ENCODE measurements around the gene ABO. TPM values are rescaled to one million over a fixed set of nuclear protein-coding genes. Genes with fewer than 3 reads are reported as not detected.

Gene ABO
- total RNA-seq, 1 experiment from 2014 or later: 0.15 TPM

- TF ChIP-seq E2F4 (CRISPR knock-in tag; IDR thresholded peaks at IDR 0.05; ENCODE audit: borderline replicate concordance, low read depth) (no peak), IRF1 (CRISPR knock-in tag; IDR thresholded peaks at IDR 0.05) (no peak), AFF4 (CRISPR knock-in tag; IDR thresholded peaks at IDR 0.05; ENCODE audit: borderline replicate concordance) (no peak), JAZF1 (CRISPR knock-in tag; IDR thresholded peaks at IDR 0.05) (no peak), SMAD4 (CRISPR knock-in tag; IDR thresholded peaks at IDR 0.05) (no peak), IRF2 (CRISPR knock-in tag; IDR thresholded peaks at IDR 0.05; ENCODE audit: borderline replicate concordance, low read depth) (no peak), CREM (CRISPR knock-in tag; IDR thresholded peaks at IDR 0.05) (no peak), TCF7 (CRISPR knock-in tag; IDR thresholded peaks at IDR 0.05; ENCODE audit: low read depth) (no peak), NFYB (CRISPR knock-in tag; conservative IDR thresholded peaks at IDR 0.05; ENCODE audit: low read depth) (no peak)
Measured at GRCh38 chr9:133323991-133324703, 49.1 kb upstream of the ABO start (continued).

- H3K9me3 Mint-ChIP-seq: peaks cover 30% of the 10 kb centered on the region
- POLR2A ChIA-PET: no interaction called here
- no peak for TF ChIP-seq ZBTB43 (CRISPR knock-in tag; IDR thresholded peaks at IDR 0.05)
- H3K4me3 Mint-ChIP-seq: no peak overlapping the region
- H3K27me3 Mint-ChIP-seq (ENCODE audit: low read depth): peaks cover 18% of the 10 kb centered on the region
- DNase-seq (ENCODE audit: low spot score): no peak
- no peak for ATAC-seq
- CTCF ChIA-PET: interaction anchor here (0.7 to 1.8 kb wide), 3 partner anchors 19 to 137 kb away, joined by 3 to 5 read pairs (median 4); no protein-coding TSS in a partner anchor
- H3K4me1 Mint-ChIP-seq: no peaks in the 10 kb centered on the region
- H3K36me3 Mint-ChIP-seq: peaks cover 12% of the 10 kb centered on the region; the same call in 1 of the 2 replicates
- no peak overlapping the region for H3K27ac Mint-ChIP-seq
Measured at GRCh38 chr9:133323211-133323610, 48.2 kb upstream of the ABO start.

- Mint-ChIP-seq H3K27me3 (ENCODE audit: low read depth) (peaks cover 18% of the 10 kb centered on the region), H3K9me3 (peaks cover 29% of the 10 kb centered on the region), H3K36me3 (peaks cover 12% of the 10 kb centered on the region; the same call in 1 of the 2 replicates), H3K4me3 (no peak overlapping the region), H3K27ac (no peak overlapping the region), H3K4me1 (no peaks in the 10 kb centered on the region)
- ChIA-PET CTCF (interaction anchor here (0.7 to 1.8 kb wide), 4 partner anchors 20 to 1127 kb away, joined by 3 to 5 read pairs (median 4); no protein-coding TSS in a partner anchor), POLR2A (interaction anchor here (0.7 kb wide), 1 partner anchor 115 kb away, joined by 9 read pairs; no protein-coding TSS in a partner anchor)
- DNase-seq (ENCODE audit: low spot score): no peak
- ATAC-seq: no peak
- no peak for TF ChIP-seq USF2 (CRISPR knock-in tag; IDR thresholded peaks at IDR 0.05)
- no peak for TF ChIP-seq E2F1 (CRISPR knock-in tag; IDR thresholded peaks at IDR 0.05)
- no peak for TF ChIP-seq HMGXB4 (CRISPR knock-in tag; IDR thresholded peaks at IDR 0.05)
- TF ChIP-seq NFE2L1 (CRISPR knock-in tag; IDR thresholded peaks at IDR 0.05): no peak
- TF ChIP-seq FOXJ3 (CRISPR knock-in tag; IDR thresholded peaks at IDR 0.05; ENCODE audit: borderline replicate concordance): no peak
- no peak for TF ChIP-seq CREM (CRISPR knock-in tag; IDR thresholded peaks at IDR 0.05)
- TF ChIP-seq ZNF425 (CRISPR knock-in tag; conservative IDR thresholded peaks at IDR 0.05): no peak
- TF ChIP-seq TP53 (CRISPR knock-in tag; IDR thresholded peaks at IDR 0.05): no peak
- TF ChIP-seq JUN (CRISPR knock-in tag; IDR thresholded peaks at IDR 0.05): no peak
Measured at GRCh38 chr9:133322701-133323100, 47.7 kb upstream of the ABO start.

Data from WTC11 (cell line).